GM12873 (cell line): ENCODE results near the gene ADAMTS13.

Source experiments
- CTCF ChIP-seq: IDR thresholded peaks from 2 replicates; pipeline ENCODE4 v1.5.1; 2012; ENCODE audit warnings: low read depth, mild to moderate bottlenecking, moderate library complexity, low read length, control low read depth; ENCODE audit not compliant: insufficient read depth; ENCODE audit errors: missing control alignments

The ADAMTS13 gene

GRCh38 chr9:133459476-133460404 is 37.6 kb downstream of the ADAMTS13 start, which contains the start of gene CACFD1:
Gene CACFD1, plus strand, starts transcription at chr9:133459978. Its CDS starts 89 bp downstream, at chr9:133460067.
- TF ChIP-seq CTCF, result no peak

GRCh38 chr9:133460405-133461175 is 38.4 kb downstream of the ADAMTS13 start:
- TF ChIP-seq CTCF, result no peak

GRCh38 chr9:133461975-133462374 is 39.8 kb downstream of the ADAMTS13 start:
- TF ChIP-seq CTCF, result no peak

- peak; percentile 42 for TF ChIP-seq CTCF
Measured at GRCh38 chr9:133463234-133463863, 41.2 kb downstream of the ADAMTS13 start.

GRCh38 chr9:133463864-133464615 is 41.9 kb downstream of the ADAMTS13 start:
- no peak for TF ChIP-seq CTCF

- TF ChIP-seq CTCF, result no peak
Measured at GRCh38 chr9:133464638-133465037, 42.5 kb downstream of the ADAMTS13 start.
